NB4 (cell line): ENCODE data around the gene SAMMSON.

Experiments
- POLR2A ChIP-seq: IDR thresholded peaks from 2 replicates; pipeline ENCODE4 v1.6.1; 2011; ENCODE audit warnings: mild to moderate bottlenecking; ENCODE audit not compliant: insufficient read length; ENCODE audit errors: extremely low read depth
- TF ChIP-seq, protein P1 (sequence below): IDR thresholded peaks from one replicate; pipeline ENCODE4 v1.5.1; 2012; ENCODE audit warnings: low read depth, low read length
- TF ChIP-seq, protein P2 (sequence below): IDR thresholded peaks from 2 replicates; pipeline ENCODE4 v1.6.1; 2011; ENCODE audit warnings: low read depth, low read length

DNA sequence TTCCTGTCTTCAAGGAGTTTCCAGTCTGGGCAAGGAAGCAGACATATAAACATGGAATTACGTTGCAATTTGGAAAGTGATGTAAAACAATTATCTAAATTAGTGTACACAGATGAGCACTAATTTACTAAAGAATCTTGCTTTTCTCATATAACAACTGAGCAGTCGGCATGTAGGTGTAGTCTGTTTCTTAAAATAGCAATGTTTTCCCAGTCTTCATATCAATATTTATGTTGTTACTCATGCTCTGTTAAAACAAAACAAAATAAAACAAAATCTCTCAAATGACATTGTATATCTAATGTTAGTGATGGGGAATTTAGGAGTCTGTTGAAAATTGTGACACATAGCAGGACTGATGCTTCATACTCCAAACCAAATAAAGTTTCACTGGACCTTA lies 75.6 kb downstream of the SAMMSON start:
- TF ChIP-seq POLR2A: no peak
- TF ChIP-seq, protein P1, sequence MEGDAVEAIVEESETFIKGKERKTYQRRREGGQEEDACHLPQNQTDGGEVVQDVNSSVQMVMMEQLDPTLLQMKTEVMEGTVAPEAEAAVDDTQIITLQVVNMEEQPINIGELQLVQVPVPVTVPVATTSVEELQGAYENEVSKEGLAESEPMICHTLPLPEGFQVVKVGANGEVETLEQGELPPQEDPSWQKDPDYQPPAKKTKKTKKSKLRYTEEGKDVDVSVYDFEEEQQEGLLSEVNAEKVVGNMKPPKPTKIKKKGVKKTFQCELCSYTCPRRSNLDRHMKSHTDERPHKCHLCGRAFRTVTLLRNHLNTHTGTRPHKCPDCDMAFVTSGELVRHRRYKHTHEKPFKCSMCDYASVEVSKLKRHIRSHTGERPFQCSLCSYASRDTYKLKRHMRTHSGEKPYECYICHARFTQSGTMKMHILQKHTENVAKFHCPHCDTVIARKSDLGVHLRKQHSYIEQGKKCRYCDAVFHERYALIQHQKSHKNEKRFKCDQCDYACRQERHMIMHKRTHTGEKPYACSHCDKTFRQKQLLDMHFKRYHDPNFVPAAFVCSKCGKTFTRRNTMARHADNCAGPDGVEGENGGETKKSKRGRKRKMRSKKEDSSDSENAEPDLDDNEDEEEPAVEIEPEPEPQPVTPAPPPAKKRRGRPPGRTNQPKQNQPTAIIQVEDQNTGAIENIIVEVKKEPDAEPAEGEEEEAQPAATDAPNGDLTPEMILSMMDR: no peak
- TF ChIP-seq, protein P2, sequence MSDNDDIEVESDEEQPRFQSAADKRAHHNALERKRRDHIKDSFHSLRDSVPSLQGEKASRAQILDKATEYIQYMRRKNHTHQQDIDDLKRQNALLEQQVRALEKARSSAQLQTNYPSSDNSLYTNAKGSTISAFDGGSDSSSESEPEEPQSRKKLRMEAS: no peak
